HG03039 (cell line): ENCODE results near the gene DUSP28.
"Not testable (repeated sequence)": the region's sequence is repeated elsewhere in the genome, so short reads cannot be mapped to it uniquely, and the experiment has no call there.

Source experiments
- ATAC-seq: cut with Tn5 transposase; IDR thresholded peaks from one replicate; pipeline ENCODE4 v1.9.1; 2021; ENCODE audit warnings: mild to moderate bottlenecking, moderate library complexity; ENCODE audit not compliant: unreplicated experiment

DUSP28 gene

DNA sequence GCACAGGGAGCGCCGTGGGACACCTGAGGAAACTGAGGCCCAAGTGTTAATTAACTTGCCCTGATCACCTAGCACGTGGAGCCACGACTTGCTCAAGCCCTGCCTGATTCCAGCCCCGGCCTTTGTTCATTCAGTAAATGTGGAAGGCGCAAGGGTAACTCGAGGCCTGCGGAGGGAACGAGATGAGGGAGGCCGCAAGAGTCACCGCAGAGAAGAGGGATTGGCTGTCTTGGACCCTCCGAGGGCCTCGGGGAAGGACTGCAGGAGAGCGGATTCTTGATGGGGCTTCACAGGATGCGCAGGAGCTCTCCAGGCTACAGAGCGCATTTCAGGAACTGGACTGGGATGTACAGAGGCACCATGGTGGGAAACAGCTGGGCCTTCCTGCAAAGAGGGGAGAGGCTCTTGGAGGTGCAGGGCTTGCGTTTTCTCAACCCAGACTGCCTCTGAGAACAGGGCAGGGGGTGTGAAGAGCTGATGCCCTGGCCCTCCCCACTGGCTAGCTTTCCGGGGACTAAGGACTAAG, 1.9 kb upstream of the DUSP28 start:
- no peak for ATAC-seq

DNA sequence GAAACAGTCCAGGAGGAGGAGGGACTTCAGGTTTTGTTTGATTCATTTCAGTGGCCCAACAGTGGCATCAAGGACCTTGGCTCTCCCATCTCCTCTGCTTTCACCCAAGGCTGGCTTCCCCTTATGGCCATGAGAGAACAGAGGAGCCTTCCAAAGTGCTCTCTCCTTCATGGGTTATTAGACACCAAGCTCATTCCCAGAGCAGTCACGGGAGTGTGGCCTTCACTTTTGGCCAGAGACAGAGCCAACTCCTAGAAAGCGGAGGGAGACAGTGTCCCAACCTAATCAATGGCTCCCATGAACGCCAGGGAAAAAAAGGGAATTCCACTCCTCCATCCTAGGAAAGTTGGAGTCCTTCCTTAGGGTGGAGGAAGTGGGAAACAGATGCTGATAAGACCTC, 871 bp upstream of the DUSP28 start:
- no peak for ATAC-seq

DNA sequence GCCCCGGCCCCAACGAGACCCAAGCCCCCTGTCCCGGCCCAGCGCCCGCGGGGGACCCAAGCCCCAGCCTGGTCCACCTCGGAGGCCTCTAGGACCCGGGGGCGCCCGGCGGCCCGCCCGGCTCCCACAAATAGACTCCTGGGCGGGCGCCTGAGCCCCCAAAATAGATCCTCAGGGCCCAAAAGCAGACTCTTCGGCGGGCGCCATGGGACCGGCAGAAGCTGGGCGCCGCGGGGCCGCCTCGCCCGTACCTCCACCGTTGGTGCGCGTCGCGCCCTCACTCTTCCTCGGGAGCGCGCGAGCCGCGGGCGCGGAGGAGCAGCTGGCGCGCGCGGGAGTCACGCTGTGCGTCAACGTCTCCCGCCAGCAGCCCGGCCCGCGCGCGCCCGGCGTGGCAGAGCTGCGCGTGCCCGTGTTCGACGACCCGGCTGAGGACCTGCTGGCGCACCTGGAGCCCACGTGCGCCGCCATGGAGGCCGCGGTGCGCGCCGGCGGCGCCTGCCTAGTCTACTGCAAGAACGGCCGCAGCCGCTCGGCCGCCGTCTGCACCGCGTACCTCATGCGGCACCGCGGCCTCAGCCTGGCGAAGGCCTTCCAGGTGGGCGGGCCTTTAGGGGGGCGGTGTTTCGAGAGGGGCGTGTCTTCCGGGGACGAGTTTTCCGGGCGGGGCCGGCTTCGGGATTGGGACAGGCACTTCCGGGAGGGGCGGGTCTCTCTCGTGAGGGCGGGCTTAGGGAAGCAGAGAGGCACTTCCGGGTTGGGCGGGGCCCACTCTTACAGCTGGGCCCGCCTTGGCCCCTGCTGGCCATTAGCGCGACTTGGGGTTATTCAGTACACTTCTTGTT, 545 bp downstream of the DUSP28 start:
- ATAC-seq, result peak; percentile 48

DNA sequence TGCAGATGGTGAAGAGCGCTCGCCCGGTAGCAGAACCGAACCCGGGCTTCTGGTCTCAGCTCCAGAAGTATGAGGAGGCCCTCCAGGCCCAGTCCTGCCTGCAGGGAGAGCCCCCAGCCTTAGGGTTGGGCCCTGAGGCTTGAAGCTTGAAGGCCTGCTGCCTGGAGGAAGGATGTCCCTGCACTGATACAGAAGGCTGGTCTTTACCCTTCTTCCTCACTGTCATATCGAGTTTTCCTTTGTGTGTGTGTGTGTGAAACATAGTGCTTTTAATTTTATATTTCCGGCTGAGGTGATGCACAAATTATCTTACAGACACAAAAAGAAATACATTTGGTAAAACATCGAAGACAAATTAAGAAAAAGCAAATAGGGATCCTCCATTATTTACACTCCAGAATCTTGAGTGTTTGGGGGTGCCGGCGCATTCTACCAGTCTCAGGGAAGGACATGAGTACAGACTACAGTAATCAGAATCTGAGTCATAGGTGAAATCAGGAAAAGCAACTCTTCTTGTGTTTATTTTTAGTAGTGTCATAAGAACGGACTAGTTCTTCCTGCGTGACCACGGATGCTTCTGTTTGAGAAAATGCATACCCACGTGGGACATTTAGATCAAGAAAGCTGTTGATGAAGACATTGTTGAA, 1.3 kb downstream of the DUSP28 start:
- ATAC-seq, result no peak

DNA sequence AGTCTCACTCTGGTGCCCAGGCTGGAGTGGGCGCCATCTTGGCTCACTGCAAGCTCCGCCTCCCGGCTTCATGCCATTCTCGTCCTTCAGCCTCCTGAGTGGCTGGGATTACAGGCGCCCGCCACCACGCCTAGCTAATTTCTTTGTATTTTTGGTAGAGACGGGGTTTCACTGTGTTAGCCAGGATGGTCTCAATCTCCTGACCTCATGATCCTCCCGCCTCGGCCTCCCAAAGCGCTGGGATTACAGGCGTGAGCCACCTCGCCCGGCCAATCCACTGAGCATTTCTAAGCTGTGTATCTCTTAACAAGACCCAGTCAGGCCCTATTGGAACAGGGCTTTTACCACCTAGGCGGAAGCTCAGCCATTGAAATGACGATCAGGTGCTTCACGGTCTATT, 3.1 kb downstream of the DUSP28 start:
- not testable (repeated sequence) for ATAC-seq

DNA sequence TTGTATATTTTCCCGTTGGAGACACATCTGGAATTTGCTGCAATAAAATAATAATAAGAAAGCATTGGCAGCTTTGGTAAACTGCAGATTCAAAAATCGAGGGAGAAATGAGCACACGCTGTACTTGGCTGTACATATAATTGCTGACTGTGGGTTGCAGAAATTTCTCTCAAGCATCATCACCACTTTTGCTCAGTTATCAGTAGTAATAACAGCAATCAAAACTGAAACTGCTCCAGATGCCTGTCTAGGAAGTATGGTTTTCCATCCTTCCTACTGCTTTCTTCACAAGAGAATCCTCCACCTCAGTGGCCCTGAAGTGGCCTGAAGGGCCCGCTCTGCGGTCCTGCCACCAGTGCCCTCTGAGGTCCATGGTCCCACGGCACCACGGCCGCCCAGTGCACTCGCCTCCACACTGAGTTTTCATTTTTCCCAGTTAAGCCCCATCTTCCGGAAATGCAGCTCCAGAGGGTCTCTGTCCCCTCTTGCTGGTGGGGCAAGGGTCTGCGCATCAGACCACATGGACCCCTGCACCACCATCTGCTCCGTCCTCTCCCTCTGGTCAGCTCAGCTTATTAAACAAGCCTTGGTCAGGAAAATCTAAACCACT, 3.9 kb downstream of the DUSP28 start:
- no peak for ATAC-seq

DNA sequence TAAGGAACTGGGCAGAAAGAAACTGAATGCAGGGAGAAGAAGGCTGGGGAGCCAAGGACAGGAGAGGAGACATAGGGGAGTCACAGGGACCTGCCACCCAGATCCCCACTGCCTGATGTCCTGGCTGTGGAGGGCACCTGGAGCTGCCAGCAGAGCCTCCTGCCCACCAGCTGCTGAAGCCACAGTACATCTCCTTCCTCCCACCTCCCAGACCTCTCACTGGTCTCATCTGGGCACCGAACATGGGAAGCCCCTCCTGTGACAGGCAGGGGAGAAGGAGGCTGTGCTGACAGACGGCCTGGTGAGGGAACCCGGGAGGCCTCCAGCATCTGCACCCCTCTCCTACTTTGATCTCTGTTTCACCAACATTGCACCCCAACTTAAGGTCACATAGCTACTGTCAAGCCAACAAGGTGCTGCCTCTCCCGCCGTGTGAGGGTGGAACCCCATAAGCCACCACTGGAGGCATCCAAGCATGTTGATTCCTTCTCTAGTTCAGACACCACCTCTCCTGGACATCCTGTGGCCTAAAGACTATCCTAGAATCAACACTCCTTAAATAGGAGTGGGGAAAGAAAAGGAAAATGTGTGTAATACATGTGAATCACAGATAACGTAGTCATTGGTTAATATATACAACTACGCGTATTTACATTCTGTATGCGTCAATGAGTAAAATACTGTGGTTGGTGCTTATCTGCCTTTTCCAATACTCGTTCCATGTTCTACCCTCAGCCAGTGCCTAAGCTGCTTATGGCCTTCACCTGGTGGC, 4.6 kb downstream of the DUSP28 start:
- ATAC-seq, result no peak

DNA sequence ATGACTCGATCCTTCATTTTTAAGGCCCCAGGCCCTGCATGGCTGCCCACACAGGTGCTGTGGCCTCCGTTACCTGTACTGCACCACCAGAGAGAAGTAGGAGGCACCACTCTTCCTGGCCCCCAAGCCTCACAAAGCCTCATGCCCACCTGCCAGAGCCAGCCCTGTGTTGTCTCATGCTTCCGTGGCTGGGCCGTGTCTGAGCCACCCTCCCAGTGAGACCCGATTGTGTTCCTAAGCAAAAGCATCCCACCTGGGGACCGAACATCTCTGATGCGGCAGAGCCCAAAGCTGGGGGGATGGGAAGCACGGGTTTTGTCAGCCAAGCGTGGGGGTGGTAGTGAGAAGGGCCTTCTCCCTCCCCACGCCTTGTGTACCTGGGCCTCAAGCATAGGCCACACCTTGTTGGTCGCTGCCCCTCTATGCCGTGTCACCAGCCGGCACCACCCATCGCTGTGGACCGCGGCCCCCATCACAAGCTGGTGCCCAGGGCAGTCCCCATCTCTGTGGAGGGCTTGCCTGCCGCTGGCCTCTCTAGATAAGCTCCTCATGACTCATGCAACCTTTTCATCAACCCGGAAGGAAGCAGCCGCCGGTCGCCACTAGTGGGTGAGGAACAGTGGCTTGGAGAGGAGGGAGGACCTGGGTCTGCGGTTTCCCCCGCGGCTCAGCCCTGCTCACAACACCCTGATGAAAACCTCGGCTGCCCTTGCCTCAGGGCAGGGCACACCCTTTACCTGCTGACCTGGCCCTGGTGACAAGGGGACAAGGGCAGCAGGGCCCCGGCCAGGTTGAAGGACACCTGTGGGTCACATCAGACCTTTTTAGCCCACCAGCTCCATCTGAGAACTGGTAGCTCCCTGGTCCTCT, 5.4 kb downstream of the DUSP28 start:
- peak; percentile 22 for ATAC-seq

DNA sequence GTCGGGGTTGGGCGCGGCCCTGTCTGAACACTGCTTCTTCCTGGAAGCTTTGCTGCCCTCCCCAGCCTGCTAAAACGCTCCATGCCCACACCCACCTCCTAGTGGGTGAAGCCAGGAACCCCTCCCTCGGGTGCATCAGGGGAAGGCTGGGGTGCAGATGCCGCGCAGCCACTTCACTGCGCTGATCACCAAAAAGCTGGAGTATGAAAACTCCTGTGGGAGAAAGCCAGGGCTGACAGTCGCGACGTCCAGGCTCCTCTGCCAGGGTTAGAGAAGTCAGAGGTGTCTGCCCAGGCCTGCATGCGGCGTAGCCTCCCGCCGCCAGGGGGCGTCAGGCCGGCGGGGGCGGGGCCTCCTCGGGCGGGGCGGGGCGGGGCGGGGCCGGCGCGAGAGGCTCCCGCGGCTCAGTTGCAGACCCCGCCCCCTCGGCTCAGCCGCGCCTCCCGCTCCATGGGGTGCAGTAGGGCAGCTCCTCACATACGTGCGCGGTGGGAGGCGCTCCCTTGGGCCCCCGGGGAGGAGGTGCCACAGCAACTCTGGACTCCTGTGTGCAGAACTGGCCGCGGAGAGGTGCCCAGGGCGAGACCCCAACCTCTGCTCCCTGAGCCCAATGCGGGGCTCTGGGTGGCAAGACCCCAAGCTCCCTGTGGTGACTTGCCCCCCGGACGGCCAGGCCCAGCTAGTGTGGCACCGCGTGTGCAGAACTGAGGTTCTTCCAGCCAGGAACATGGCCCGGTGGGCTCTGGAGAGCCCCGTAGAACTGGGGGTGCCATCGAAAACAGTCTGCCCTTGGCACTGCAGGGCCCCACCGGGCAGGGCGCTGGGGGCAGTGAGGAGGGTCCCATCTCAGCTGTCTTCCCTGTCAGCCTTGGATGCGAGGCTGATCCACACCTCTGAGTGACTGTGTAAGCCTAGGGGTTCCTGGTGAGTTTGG, 6.3 kb downstream of the DUSP28 start:
- peak; percentile 33 for ATAC-seq

DNA sequence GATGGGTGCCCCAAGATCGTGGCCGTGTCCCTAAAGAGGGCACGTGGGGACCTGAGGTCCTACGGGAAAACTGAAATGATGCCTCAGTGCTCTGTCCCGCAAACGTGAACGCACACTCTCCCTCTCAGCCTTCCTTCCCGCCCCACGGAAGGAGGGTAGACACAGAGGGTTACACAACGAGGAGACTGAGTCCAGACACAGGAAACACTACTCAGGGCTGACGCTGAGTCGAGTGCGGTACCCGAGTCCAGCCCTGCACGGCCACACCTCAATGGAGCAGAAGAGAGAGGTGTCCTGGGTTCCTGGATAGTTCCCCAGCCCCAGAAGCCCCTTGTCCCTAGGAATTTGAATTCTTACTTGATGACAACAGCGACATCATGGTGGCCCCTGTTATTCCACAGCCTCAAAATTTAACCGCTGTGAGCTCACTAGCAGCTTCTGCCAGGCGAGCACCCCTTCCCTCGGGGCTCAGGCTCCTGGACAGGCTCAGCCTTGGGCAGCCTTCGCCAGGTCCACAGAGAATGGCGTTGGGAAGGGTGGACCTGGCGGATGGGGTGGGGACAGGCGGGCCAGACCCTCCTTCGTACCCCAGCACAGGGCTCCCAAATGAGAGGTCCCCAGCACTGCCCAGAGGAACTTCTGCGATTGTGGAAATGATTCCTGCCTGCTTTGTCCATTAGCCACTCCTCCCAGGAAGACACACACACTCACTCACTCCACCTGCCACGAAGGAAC, 7.1 kb downstream of the DUSP28 start:
- ATAC-seq, result no peak

DNA sequence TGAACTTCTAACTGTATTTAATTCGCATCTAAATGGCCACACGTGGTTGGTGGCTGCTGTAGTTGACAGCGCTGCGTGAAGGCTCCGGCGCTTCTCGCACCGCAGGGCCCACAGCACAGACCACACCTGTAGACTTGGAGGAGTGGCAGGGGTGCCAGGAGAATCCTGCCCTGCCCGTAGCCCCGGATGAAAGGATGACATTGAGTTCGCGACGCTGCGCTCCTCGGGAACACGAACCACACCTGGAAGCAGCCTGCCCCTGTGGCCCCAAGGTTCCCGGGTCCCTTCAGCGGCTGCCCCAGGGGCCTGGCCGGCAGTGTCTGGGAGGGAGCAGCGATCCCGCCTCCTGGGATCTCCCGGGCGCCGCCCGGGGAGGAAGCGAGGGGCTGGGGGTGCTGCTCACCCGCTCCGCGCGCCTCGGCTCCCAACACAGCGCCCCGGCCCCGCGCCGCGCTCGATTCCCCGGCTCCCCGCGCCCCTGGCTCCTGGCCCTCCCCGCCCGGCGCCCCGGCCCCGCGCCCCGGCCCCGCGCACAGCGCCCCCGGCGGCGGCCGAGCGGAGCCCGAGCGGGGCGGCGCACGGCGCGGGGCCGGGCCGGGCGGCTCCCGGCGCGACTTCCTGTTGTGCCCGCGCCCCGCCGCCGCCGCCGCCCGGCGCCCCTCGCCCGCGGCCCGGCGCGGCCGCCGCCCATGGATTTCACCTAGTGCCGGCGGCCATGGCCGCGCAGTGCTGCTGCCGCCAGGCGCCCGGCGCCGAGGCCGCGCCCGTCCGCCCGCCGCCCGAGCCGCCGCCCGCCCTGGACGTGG, 7.9 kb downstream of the DUSP28 start, which contains the start of gene RNPEPL1:
Gene RNPEPL1, plus strand, starts transcription at position 613 of the 806 bp plus-strand sequence. Its CDS starts 103 bp downstream, at position 716.
- ATAC-seq, result peak; percentile 31

DNA sequence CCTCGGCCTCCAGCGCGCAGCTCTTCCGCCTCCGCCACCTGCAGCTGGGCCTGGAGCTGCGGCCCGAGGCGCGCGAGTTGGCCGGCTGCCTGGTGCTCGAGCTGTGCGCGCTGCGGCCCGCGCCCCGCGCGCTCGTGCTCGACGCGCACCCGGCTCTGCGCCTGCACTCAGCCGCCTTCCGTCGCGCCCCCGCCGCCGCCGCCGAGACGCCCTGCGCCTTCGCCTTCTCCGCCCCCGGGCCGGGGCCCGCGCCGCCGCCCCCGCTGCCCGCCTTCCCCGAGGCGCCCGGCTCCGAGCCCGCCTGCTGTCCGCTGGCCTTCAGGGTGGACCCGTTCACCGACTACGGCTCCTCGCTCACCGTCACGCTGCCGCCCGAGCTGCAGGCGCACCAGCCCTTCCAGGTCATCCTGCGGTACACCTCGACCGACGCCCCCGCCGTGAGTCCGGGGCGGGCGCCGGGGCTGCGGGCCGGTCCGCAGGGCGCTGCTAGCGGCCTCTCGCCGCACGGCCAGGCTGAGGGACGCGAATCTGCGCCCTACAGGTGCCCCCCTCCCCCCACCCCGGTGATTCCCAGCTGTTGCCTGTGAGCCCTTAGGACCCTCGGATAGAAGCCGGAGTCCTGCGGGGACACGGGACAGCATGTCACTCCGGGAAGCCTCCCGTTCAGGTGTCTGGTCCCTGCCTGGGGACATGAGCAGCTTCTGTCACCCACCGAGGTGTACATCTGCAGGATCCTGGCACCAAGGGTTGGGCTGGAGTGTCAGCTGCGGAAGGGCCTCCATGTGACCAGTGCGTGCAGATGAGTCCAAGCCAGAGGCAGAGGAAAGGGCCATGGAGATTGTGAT, 8.7 kb downstream of the DUSP28 start:
- peak; percentile 22 for ATAC-seq

DNA sequence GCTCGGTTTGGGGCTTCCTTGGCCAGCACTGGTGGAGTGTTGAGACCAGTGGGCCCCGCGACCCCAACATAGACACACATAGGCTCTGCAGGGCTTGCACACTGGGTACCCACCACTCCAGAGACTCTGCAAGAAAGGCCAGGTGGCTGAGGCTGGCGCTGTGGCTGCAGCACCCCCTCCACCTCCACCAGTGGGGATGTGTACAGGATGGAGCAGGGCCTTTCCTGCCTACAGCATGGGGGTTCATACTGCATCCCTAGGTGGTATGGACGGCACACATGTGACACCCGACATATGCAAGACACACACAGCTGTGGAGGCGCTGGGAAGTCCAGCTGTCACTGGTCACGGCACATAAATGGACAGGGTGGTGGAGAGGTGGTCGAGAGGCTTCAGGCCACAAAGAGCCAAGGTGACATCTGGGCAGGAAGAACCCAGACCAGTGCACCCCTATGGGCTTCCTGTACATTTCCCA, 9.4 kb downstream of the DUSP28 start:
- ATAC-seq, result no peak

DNA sequence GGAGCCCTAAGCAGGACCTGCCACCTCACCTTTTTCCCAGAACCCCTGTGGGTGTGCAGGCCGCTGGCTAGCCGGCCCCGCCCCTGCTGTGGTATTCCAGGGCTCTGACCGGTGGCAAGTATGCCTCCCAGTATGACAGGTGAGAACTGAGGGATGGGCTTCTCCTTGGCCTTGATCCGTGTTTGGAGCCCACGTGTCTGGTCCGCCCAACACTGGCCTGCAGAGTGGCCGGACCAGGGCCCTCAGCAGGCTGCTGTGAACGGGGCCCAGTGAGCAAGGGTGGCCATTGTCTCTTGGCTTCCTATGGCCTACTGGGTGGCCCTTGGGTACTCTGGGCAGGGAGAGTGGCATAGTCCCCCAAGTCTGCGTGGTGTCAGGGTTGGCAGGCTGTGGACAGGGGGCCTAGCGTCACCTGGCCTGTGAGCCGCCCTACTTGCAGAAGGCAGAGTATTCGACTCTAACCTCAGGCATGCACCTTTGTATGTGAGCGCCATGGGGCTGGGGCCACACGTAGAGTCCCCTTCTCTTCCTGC, 9.9 kb downstream of the DUSP28 start:
- no peak for ATAC-seq

DNA sequence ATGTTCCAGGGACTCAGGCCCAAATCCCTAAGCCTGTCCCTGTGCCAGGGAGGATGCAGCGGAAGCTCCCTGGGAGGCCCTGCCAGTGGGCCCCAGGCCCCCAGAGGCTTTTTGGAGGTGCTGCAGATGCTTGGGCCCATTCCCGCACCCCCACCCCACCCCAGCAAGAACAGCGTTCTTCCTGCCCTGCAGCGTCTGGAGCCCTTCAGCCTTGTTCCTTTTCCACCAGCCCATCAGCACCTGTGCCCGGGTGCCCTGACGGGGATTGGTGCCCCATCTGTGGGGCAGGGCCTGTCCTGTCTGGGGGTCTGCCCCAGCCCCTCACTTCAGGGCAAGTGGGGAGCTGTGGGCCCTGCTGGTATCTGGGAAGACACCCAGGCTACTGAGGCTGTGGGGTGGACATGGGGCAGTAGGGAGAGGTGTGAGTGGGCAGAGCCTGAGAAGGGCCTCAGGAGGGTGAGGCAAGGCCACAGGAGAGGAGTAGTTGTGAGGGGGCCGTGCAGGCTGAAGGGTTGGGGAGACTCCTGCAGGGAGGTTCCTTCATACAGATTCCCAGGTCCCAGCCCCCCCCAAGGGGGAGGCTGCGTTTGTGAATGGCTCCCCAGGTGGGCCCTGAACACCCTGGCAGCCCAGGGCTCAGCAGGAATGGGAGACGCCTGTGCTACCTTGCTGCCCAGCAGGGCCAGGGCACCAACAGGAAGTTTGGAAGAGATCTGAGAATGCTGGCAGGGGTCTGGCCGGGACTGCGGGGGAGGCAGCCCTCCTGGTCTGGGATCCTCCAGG, 10.6 kb downstream of the DUSP28 start:
- no peak for ATAC-seq
